Choroid plexus epithelial cell (primary cell): ENCODE results near the gene FAM120AOS.

Experiments
- DNase-seq: peaks from one replicate; pipeline ENCODE4 v3.0.0-alpha.2; 2010; ENCODE audit warnings: low read depth
- H3K4me3 ChIP-seq: 2 replicates; pipeline ENCODE4 v1.5.1; 2011; ENCODE audit warnings: low read depth, mild to moderate bottlenecking, control low read depth, low read length, moderate library complexity
- TF ChIP-seq, protein P1 (sequence below): conservative IDR thresholded peaks from 2 replicates; pipeline ENCODE4 v1.5.1; 2011; ENCODE audit warnings: low read depth, mild to moderate bottlenecking, control low read depth, inconsistent platforms, low read length, moderate library complexity

The FAM120AOS gene

DNA sequence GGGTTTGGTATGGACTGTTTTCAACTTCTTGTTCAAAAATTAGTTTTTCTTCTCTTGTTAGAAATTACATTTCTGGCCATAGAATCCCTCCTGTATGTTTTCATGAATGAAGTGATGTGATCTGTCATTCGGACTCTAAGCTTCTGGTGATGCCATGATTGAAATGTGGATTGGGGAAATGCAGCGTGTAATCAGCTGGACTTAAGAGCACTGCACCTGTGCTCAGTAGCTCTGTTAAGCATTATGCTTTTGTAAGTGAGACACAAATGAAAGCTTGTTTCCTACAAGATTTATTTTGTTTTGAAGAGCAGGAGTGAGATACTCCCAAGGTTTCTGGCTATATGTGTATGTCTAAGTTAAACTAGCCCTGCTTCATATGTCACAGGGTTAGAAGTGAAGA lies 24.0 kb upstream of the FAM120AOS start:
- H3K4me3 ChIP-seq, result no peak overlapping the region
- no peak for DNase-seq
- TF ChIP-seq, protein P1, sequence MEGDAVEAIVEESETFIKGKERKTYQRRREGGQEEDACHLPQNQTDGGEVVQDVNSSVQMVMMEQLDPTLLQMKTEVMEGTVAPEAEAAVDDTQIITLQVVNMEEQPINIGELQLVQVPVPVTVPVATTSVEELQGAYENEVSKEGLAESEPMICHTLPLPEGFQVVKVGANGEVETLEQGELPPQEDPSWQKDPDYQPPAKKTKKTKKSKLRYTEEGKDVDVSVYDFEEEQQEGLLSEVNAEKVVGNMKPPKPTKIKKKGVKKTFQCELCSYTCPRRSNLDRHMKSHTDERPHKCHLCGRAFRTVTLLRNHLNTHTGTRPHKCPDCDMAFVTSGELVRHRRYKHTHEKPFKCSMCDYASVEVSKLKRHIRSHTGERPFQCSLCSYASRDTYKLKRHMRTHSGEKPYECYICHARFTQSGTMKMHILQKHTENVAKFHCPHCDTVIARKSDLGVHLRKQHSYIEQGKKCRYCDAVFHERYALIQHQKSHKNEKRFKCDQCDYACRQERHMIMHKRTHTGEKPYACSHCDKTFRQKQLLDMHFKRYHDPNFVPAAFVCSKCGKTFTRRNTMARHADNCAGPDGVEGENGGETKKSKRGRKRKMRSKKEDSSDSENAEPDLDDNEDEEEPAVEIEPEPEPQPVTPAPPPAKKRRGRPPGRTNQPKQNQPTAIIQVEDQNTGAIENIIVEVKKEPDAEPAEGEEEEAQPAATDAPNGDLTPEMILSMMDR, result no peak

DNA sequence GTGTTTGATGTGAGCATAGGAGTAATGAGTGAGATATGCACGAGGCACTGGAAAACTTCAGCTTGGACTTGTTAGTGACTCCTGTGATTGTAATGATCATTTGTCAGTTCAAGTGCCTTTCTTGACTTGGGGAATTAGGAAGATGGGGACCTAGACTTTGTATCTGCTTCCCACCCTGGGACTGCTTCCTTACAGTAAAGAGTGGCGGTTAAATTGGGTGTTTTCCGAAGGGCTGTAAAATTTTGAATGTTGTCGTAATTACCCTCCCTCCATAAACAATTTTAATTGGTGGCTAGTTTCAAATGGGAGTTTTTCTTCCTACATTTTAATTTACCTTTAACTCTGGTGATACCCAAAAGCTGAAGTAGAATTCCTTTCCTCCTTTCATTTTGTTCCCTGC lies 23.5 kb upstream of the FAM120AOS start:
- DNase-seq, result no peak
- H3K4me3 ChIP-seq, result no peak overlapping the region
- TF ChIP-seq, protein P1, result no peak

DNA sequence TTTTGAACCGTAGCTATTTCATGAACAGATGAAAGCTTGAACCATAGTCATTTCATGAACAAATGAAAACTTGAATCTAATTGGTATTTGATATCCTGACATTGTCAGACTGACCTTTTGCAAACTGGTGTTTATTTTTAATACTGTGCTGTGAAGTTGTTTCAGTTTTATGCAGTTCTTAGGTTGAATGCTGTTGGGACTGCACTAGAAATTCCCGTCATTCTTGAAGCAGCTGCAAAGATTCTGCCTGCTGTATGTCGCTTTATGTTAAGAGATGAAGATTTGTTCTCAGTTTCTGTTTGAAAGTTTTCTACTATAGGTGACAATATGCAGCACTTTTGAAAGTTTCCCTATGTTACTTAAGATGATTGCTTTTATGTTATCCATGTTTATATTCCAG lies 22.5 kb upstream of the FAM120AOS start:
- TF ChIP-seq, protein P1, result no peak
- peak; percentile 70 for DNase-seq
- H3K4me3 ChIP-seq, result no peak overlapping the region

DNA sequence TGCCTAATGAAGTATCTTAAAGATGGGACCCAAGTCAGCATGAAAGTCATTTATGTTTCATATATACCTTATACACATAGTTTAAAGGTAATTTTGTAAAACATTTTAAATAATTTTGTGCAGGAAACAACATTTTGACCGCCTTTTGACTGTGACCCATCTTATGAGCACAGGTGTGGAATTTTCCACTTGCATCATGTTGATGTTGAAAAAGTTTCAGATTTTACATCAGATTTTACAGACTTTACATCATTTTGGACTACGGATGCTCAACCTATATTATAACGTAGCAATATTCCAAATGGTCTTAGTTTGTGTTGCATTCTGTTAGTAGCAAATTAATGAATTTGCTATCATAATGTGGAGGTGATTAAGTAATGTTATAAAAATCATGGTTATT lies 21.7 kb upstream of the FAM120AOS start:
- no peak for DNase-seq
- no peak overlapping the region for H3K4me3 ChIP-seq
- TF ChIP-seq, protein P1, result no peak

DNA sequence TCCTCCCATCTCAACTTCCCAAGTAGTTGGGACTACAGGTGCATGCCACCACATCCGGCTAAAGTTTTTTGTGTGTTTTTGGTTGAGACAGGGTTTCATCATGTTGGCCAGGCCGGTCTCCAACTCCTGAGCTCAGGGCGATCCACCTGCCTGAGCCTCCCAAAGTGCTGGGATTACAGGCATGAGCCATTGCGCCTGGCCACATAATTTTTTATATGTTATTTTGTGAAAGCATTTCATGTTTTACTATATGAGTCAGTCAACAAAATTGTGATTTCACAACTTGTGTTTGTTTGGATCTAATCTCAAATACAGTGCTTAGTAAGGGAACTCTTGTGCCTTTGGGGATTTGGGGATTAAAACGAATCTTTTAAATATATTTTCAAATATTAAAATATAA lies 20.0 kb upstream of the FAM120AOS start:
- TF ChIP-seq, protein P1, result no peak
- no peak overlapping the region for H3K4me3 ChIP-seq
- peak; percentile 56 for DNase-seq

DNA sequence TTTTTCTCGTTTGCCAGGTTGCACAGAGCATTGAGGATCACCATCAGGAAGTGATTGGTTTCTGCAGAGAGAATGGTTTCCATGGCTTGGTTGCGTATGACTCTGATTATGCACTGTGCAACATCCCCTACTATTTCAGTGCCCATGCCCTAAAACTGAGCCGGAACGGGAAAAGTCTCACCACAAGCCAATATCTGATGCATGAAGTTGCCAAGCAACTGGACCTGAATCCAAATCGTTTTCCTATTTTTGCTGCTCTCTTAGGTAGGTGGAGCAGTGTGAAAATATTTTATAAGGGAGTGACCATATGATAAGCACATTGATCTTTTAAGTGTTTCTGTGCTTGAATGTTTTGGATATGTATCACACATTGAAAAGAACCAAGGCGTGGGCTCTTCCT lies 17.7 kb upstream of the FAM120AOS start:
- no peak overlapping the region for H3K4me3 ChIP-seq
- DNase-seq, result no peak
- TF ChIP-seq, protein P1, result no peak

DNA sequence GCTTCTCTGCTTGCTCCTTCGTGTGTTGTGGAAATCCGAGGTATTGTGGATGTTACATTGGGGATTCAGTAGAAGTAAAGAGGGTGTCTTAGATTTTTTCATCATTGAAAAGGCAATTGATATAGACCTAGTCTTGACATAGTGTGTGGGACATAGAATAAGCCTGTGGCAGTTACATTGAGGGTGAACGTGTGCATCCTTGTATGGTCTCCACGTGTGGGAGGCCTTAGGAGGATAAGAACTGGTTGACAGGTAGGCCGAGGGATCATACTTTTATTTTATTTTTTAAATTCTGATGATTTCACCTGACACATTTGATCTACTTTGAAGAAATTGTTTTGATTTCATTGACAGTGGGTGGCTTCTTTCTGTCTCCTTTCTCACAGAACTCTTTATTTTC lies 17.0 kb upstream of the FAM120AOS start:
- H3K4me3 ChIP-seq, result no peak overlapping the region
- TF ChIP-seq, protein P1, result no peak
- no peak for DNase-seq
